Upper lobe of right lung (tissue), 1 donor: ENCODE data around the gene KIF16B. TPM values are rescaled to one million over a fixed set of nuclear protein-coding genes. Genes with fewer than 3 reads are reported as not detected.

Experiments
- ATAC-seq: fragments of 200-7000 bp; cut with Tn5 transposase; one replicate; pipeline ENCODE4 v1.9.1; 2020; ENCODE audit warnings: mild to moderate bottlenecking, moderate library complexity
- DNase-seq: peaks from one replicate; pipeline ENCODE4 v3.0.0-alpha.2; 2020
- H3K27ac ChIP-seq: fragments of 200-600 bp; one replicate; pipeline ENCODE4 v1.8.0; 2022
- H3K27me3 ChIP-seq: fragments of 200-600 bp; one replicate; pipeline ENCODE4 v1.8.0; 2022; ENCODE audit warnings: mild to moderate bottlenecking
- H3K36me3 ChIP-seq: fragments of 200-600 bp; one replicate; pipeline ENCODE4 v1.8.0; 2022
- H3K4me1 ChIP-seq: fragments of 200-600 bp; one replicate; pipeline ENCODE4 v1.8.0; 2022
- H3K4me3 ChIP-seq: fragments of 200-600 bp; one replicate; pipeline ENCODE4 v1.8.0; 2022; ENCODE audit warnings: mild to moderate bottlenecking
- H3K9me3 ChIP-seq: fragments of 200-600 bp; one replicate; pipeline ENCODE4 v1.8.0; 2022
- intact Hi-C: fragments of 100-400 bp; cut with DNase I; formaldehyde crosslinking; loops from one replicate; pipeline ENCODE4 v1.11.0; 2022
- total RNA-seq: library from RNA; stranded (reverse); fragmentation: NEBNext Ultra II Directional; extraction: Animal tissue kit (Norgen Biotek cat#: 25700); gene quantifications from one replicate; pipeline ENCODE4 v1.2.1, GENCODE V29; 2021
- TF ChIP-seq, protein P1 (sequence below): fragments of 200-600 bp; IDR thresholded peaks from one replicate; pipeline ENCODE4 v1.8.0; 2022; ENCODE audit warnings: antibody characterized with exemption
- donor health status: DM: no; HTN: yes; CAD: no; lungs with severe emphysema.

KIF16B gene
- total RNA-seq, 1 donor from 2014 or later = 21.6 TPM

- no peak overlapping the region for H3K27ac ChIP-seq
- intact Hi-C loops = no loop called here
- DNase-seq (no peak), ATAC-seq (no peak)
- no peak overlapping the region for H3K4me3 ChIP-seq
- H3K27me3 ChIP-seq = no peaks in the 10 kb centered on the region
- no peaks in the 10 kb centered on the region for H3K4me1 ChIP-seq
- H3K36me3 ChIP-seq = no peaks in the 10 kb centered on the region
- no peaks in the 10 kb centered on the region for H3K9me3 ChIP-seq
- TF ChIP-seq, protein P1, sequence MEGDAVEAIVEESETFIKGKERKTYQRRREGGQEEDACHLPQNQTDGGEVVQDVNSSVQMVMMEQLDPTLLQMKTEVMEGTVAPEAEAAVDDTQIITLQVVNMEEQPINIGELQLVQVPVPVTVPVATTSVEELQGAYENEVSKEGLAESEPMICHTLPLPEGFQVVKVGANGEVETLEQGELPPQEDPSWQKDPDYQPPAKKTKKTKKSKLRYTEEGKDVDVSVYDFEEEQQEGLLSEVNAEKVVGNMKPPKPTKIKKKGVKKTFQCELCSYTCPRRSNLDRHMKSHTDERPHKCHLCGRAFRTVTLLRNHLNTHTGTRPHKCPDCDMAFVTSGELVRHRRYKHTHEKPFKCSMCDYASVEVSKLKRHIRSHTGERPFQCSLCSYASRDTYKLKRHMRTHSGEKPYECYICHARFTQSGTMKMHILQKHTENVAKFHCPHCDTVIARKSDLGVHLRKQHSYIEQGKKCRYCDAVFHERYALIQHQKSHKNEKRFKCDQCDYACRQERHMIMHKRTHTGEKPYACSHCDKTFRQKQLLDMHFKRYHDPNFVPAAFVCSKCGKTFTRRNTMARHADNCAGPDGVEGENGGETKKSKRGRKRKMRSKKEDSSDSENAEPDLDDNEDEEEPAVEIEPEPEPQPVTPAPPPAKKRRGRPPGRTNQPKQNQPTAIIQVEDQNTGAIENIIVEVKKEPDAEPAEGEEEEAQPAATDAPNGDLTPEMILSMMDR = no peak
Observed at GRCh38 chr20:16418616-16419015, 154.6 kb downstream of the KIF16B start.

GRCh38 chr20:16417001-16417400 lies 156.2 kb downstream of the KIF16B start:
- H3K27me3 ChIP-seq = no peaks in the 10 kb centered on the region
- TF ChIP-seq, protein P1 = no peak
- no peak for DNase-seq
- H3K4me3 ChIP-seq = no peak overlapping the region
- intact Hi-C loops = no loop called here
- no peak overlapping the region for H3K27ac ChIP-seq
- H3K4me1 ChIP-seq = no peaks in the 10 kb centered on the region
- H3K9me3 ChIP-seq = no peaks in the 10 kb centered on the region
- H3K36me3 ChIP-seq = no peaks in the 10 kb centered on the region
- ATAC-seq = no peak

GRCh38 chr20:16415071-16416053 lies 157.9 kb downstream of the KIF16B start:
- Histone ChIP-seq H3K9me3 (no peaks in the 10 kb centered on the region), H3K27ac (no peak overlapping the region), H3K4me1 (no peaks in the 10 kb centered on the region), H3K4me3 (no peak overlapping the region), H3K27me3 (no peaks in the 10 kb centered on the region), H3K36me3 (no peaks in the 10 kb centered on the region)
- DNase-seq = no peak
- TF ChIP-seq, protein P1 = no peak
- peak; percentile 55 for ATAC-seq
- intact Hi-C loops = no loop called here

DNA sequence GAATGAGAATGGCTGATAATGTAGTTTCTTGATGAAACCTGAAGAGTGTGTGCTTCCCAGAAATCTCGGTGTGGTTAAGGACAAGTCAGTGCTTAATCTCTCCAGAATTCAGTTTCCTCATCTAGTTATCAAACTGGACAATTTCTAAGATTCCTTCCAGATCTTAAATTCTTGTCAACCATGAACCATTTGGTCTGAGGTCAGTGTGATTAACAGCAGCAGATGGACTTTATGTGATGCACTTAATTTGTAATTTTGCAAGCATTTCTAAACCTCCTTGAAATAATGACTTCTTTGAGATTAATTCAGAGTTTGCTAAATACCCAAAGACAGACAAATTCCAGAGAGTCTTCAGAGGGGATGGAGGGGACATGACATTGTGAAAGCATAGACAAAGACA lies 160.3 kb downstream of the KIF16B start:
- no peaks in the 10 kb centered on the region for H3K36me3 ChIP-seq
- H3K27me3 ChIP-seq = no peaks in the 10 kb centered on the region
- H3K4me1 ChIP-seq = no peaks in the 10 kb centered on the region
- TF ChIP-seq, protein P1 = no peak
- no peak overlapping the region for H3K4me3 ChIP-seq
- intact Hi-C loops = no loop called here
- H3K27ac ChIP-seq = no peak overlapping the region
- H3K9me3 ChIP-seq = no peaks in the 10 kb centered on the region
- ATAC-seq (no peak), DNase-seq (no peak)

DNA sequence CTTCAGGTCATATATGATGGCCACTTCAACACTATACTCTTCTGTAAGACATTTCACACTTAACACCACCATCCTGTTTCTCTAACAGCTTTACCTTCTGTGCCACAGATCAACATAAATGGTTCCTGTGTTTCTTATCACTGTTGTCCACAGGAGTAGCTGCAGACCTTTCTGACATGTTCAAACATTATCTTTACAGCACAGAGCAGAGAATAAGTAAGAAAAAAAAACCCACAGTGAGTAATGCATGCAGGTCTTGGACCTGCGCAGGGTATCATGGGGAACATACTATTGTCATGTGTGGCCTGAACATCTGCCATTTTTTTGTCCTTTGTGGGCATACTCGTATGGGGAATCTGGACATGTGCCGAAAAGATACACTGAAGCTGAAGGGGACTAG lies 161.9 kb downstream of the KIF16B start:
- no peak for ATAC-seq
- Histone ChIP-seq H3K27me3 (no peaks in the 10 kb centered on the region), H3K27ac (no peak overlapping the region), H3K4me1 (peaks cover 4% of the 10 kb centered on the region), H3K4me3 (no peak overlapping the region), H3K9me3 (no peaks in the 10 kb centered on the region), H3K36me3 (no peaks in the 10 kb centered on the region)
- DNase-seq = no peak
- intact Hi-C loops = no loop called here
- TF ChIP-seq, protein P1 = no peak
